Measurements from ENCODE around the gene FKBP5. TPM values are rescaled to one million over a fixed set of nuclear protein-coding genes. Genes with fewer than 3 reads are reported as not detected.

FKBP5 gene
- total and polyA plus RNA-seq, 2 experiments from 2014 or later = 73.6 to 254 TPM

DNA sequence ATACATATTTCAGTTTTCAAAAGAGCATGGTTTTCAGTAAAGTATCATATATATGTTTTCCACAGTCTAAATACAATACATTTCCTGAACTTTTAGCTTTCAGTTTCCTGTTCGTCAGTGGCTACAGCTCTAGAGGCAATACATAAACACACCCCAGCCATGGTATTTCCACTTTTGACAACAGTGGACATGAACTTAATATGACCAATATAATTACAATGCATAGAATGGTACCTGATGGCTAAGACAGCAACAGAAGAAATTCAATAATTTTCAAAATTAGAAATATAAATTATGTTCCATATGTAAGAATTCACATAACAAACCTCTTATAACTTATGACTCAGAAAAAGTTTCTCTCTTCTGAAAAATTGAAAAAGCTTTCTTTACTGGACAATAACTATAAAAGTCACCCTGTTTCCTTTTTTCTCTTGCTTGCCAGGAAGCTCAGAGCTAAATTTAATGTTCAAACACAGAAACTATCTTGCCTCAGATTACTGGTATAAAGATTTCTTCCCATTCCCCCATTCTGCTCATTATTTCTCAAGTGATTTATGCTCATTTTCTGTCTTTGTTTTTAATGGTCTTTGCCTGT lies 19.2 kb downstream of the FKBP5 start:
- Histone ChIP-seq H3K27me3 (no peaks in the 10 kb centered on the region), H2AFZ (no peak overlapping the region), H3K4me3 (no peak overlapping the region), H3K79me2 (peaks cover 73% of the 10 kb centered on the region), H4K20me1 (ENCODE audit: insufficient read depth, poor library complexity, severe bottlenecking) (peaks cover 42% of the 10 kb centered on the region), H3K9me3 (ENCODE audit: low read depth) (no peaks in the 10 kb centered on the region), H3K4me1 (ENCODE audit: insufficient read depth) (no peaks in the 10 kb centered on the region), H3K4me2 (peak overlapping the region; percentile 16), H3K36me3 (replicated peaks; ENCODE audit: insufficient read depth, low read depth) (no peaks in the 10 kb centered on the region), H3K27ac (no peak overlapping the region), H3K9me2 (replicated peaks; ENCODE audit: insufficient read depth) (no peaks in the 10 kb centered on the region)
- DNase-seq (ENCODE audit: low spot score) = no peak
- 90% methylated on average over 1 of the region's 1 CpG for WGBS (ENCODE audit: low lambda C conversion rate, missing lambda C conversion rate)
- no peak for TF ChIP-seq EZH2phosphoT487 (IDR thresholded peaks at IDR 0.05; ENCODE audit: low read depth, severe bottlenecking, unreplicated experiment)
- TF ChIP-seq EZH2 (IDR thresholded peaks at IDR 0.05; ENCODE audit: borderline replicate concordance) = no peak
- TF ChIP-seq, protein P1, sequence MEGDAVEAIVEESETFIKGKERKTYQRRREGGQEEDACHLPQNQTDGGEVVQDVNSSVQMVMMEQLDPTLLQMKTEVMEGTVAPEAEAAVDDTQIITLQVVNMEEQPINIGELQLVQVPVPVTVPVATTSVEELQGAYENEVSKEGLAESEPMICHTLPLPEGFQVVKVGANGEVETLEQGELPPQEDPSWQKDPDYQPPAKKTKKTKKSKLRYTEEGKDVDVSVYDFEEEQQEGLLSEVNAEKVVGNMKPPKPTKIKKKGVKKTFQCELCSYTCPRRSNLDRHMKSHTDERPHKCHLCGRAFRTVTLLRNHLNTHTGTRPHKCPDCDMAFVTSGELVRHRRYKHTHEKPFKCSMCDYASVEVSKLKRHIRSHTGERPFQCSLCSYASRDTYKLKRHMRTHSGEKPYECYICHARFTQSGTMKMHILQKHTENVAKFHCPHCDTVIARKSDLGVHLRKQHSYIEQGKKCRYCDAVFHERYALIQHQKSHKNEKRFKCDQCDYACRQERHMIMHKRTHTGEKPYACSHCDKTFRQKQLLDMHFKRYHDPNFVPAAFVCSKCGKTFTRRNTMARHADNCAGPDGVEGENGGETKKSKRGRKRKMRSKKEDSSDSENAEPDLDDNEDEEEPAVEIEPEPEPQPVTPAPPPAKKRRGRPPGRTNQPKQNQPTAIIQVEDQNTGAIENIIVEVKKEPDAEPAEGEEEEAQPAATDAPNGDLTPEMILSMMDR (IDR thresholded peaks at IDR 0.05; ENCODE audit: poor library complexity) = no peak

DNA sequence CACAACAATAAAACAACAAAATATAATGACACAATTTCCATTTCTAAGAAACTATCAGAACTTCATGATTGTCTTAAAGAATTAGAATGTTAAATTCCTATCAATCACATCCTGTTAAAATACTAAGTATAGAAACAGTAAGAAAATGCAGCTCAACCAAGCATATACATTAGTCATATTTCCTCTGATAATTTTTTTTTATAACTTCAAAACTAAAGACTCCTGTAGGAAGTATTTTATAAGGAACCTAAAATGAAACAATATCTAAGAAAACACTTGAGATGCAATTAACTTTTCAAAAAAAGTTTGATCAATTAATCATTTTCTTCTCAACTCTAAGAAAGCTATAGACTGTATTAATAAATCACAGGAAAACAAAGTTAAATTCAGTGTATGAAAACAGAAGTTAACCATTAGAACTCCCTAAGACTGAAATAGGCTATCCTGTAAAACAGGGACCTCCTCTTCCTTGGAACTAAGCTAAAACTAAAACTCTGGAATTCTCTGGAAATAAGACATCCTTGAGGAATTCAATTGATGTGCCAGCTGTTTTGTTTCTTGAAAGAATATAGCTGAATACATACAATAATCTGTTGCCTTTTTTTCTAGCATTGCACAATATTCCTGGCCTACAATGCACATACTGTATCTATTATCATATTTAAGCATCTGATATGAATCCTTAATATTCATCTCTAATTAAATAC lies 19.8 kb downstream of the FKBP5 start:
- no peaks in the 10 kb centered on the region for H3K27me3 ChIP-seq
- no peaks in the 10 kb centered on the region for H3K4me1 ChIP-seq (ENCODE audit: insufficient read depth)
- H4K20me1 ChIP-seq (ENCODE audit: insufficient read depth, poor library complexity, severe bottlenecking) = peaks cover 42% of the 10 kb centered on the region
- H3K36me3 ChIP-seq (replicated peaks; ENCODE audit: insufficient read depth, low read depth) = no peaks in the 10 kb centered on the region
- no peak overlapping the region for H3K4me3 ChIP-seq
- H3K4me2 ChIP-seq = peak overlapping the region; percentile 16
- H2AFZ ChIP-seq = no peak overlapping the region
- no peak for DNase-seq (ENCODE audit: low spot score)
- H3K9me2 ChIP-seq (replicated peaks; ENCODE audit: insufficient read depth) = no peaks in the 10 kb centered on the region
- H3K79me2 ChIP-seq = peaks cover 73% of the 10 kb centered on the region
- H3K9me3 ChIP-seq (ENCODE audit: low read depth) = no peaks in the 10 kb centered on the region
- TF ChIP-seq EZH2phosphoT487 (IDR thresholded peaks at IDR 0.05; ENCODE audit: low read depth, severe bottlenecking, unreplicated experiment) (no peak), EZH2 (IDR thresholded peaks at IDR 0.05; ENCODE audit: borderline replicate concordance) (no peak)
- no peak overlapping the region for H3K27ac ChIP-seq

DNA sequence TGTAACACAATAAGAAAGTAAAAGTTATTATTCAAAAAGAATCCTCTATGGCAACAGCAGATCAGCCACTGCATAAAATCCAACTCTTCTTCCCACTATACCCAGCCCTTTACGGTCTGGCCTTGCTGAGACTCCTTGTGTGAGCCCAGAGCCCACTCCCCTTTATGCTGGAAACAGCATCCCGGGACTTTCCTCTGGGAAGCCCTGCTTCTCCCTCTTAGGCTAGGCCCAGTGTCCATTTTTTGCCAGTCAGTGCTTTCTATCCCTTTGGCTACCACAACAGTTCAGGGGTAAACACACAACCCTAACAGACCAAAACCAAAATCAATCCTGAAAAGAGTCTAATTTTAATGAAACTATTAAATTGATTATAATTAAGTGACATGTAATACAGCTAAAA lies 20.6 kb downstream of the FKBP5 start:
- Histone ChIP-seq H3K4me2 (no peak overlapping the region), H3K36me3 (replicated peaks; ENCODE audit: insufficient read depth, low read depth) (no peaks in the 10 kb centered on the region), H3K9me3 (ENCODE audit: low read depth) (no peaks in the 10 kb centered on the region), H3K27ac (no peak overlapping the region), H3K4me3 (no peak overlapping the region), H3K27me3 (no peaks in the 10 kb centered on the region), H3K79me2 (peaks cover 73% of the 10 kb centered on the region), H4K20me1 (ENCODE audit: insufficient read depth, poor library complexity, severe bottlenecking) (peaks cover 46% of the 10 kb centered on the region), H2AFZ (no peak overlapping the region), H3K4me1 (ENCODE audit: insufficient read depth) (no peaks in the 10 kb centered on the region), H3K9me2 (replicated peaks; ENCODE audit: insufficient read depth) (no peaks in the 10 kb centered on the region)
- TF ChIP-seq, protein P1 (IDR thresholded peaks at IDR 0.05; ENCODE audit: poor library complexity) = no peak
- TF ChIP-seq EZH2phosphoT487 (IDR thresholded peaks at IDR 0.05; ENCODE audit: low read depth, severe bottlenecking, unreplicated experiment) = no peak
- no peak for TF ChIP-seq EZH2 (IDR thresholded peaks at IDR 0.05; ENCODE audit: borderline replicate concordance)
- no peak for DNase-seq (ENCODE audit: low spot score)
- 83% methylated on average over 2 of the region's 2 CpGs for WGBS (ENCODE audit: low lambda C conversion rate, missing lambda C conversion rate)

DNA sequence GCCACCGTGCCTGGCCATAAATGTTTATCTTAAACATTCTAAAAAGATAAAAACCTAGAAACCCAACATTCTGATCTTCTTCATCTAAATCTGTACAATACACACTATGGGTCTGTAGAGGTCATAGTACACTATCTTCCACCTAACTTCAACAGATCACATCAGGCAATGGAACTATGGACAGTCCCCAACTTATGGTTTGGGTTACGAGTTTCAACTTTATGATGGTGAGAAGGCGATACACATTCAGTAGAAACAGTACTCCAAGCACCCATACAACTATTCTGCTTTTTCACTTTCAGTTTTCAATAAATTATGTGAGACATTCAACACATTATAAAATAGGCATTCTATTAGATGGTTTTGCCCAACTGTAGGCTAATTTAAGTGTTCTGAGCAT lies 23.1 kb downstream of the FKBP5 start:
- Histone ChIP-seq H3K79me2 (peaks cover 69% of the 10 kb centered on the region), H3K9me2 (replicated peaks; ENCODE audit: insufficient read depth) (no peaks in the 10 kb centered on the region), H3K4me1 (ENCODE audit: insufficient read depth) (no peaks in the 10 kb centered on the region), H3K27me3 (no peaks in the 10 kb centered on the region), H3K4me3 (no peak overlapping the region), H3K4me2 (peak overlapping the region; percentile 20), H3K27ac (no peak overlapping the region), H2AFZ (no peak overlapping the region), H4K20me1 (ENCODE audit: insufficient read depth, poor library complexity, severe bottlenecking) (peaks cover 53% of the 10 kb centered on the region), H3K36me3 (replicated peaks; ENCODE audit: insufficient read depth, low read depth) (no peaks in the 10 kb centered on the region), H3K9me3 (ENCODE audit: low read depth) (no peaks in the 10 kb centered on the region)
- DNase-seq (ENCODE audit: low spot score) = no peak
- 76% methylated on average over 3 of the region's 3 CpGs for WGBS (ENCODE audit: low lambda C conversion rate, missing lambda C conversion rate)
- TF ChIP-seq EZH2 (IDR thresholded peaks at IDR 0.05; ENCODE audit: borderline replicate concordance) (no peak), EZH2phosphoT487 (IDR thresholded peaks at IDR 0.05; ENCODE audit: low read depth, severe bottlenecking, unreplicated experiment) (no peak)
- TF ChIP-seq, protein P1 (IDR thresholded peaks at IDR 0.05; ENCODE audit: poor library complexity) = no peak
